Stimulated activated CD4-positive, alpha-beta T cell treated with anti-CD3 and anti-CD28 coated beads, Interleukin-2, amount 100 ng/mL, for 24 hours (primary cell): ENCODE data around the gene KLF7.

Experiments
- DNase-seq, 2 donors: peaks; one replicate each; pipeline ENCODE4 v3.0.0-alpha.2; 2020

The KLF7 gene

DNA sequence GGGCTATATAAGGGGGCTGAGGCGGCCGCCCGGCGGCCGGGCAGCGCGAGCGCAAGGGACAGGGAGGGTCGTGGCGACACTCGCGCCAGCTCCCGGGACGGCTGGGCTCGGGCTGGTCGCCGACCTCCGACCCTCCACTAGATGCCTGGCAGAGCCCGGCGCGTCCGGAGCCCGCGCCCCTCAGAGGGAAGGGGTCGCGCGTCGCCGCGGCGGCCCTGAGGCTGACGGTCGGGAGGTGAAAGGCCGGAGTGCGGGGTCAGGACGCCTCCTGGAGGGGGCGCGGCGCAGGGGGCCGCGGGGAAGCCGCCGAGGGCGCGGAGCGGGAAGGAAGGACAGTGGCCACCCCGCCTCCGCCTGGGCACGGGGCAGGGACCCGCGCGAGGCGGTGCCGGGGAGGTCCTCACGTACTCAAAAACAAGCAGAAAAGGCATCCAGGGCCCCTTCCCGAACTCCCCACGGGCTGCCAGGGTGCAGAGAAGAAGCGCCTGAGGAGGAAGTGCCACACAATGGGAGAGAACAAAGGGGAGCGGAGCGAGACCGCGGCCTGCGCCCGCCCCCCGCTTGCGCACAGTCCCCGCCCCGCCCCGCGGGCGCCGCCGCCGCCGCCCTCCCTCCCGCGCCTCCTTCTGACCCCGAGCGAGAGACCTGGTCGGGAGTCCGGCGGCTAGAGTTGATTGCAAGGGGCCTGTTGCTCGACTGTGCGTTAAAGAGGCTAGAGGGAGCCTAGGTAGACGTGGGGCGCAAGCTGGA, 776 bp upstream of the KLF7 start:
- peak; percentile 70 to 71 for DNase-seq

GRCh38 chr2:207166039-207166348, 246 bp upstream of the KLF7 start:
- DNase-seq = peak; percentile 94 to 95

GRCh38 chr2:207164006-207164831, 1.5 kb downstream of the KLF7 start:
- peak; percentile 30 to 37 for DNase-seq

- no peak for DNase-seq
Observed at GRCh38 chr2:207163756-207164005, 2.1 kb downstream of the KLF7 start.

DNA sequence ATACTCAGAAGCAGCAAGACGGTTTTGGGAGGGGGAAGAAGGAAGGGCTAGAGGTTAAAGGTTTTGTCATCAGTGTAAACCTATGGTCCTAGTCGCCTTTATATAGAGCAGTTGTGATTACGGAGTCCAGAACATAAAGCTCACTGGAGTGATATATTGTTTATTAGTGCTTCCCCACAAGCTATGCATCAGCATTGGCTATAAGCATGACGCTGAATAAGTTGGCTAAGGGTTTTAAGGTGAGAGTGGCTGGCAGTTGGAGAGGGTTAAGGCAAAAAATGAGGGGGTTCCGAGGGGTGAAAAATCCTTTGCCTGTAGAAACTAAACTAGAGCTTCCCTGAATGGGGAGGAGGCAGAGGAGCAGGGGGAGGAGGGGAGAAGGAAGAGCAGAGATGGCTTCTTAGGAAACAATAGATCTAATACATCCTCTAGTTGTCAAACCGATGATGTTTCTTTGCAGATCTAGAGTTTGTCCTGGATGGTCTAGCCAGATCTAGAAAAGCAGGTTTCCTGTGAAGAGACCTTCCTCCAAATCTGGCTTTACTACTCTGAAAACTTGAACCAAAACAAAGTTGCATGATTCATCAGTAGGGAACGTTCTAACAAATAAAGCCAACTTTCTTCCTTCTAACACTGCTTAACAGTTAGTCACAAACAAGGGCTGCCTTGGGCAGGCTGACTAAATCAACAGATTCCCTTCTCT, 2.5 kb downstream of the KLF7 start:
- DNase-seq = peak in 1 of 2 donors; percentile 48

DNA sequence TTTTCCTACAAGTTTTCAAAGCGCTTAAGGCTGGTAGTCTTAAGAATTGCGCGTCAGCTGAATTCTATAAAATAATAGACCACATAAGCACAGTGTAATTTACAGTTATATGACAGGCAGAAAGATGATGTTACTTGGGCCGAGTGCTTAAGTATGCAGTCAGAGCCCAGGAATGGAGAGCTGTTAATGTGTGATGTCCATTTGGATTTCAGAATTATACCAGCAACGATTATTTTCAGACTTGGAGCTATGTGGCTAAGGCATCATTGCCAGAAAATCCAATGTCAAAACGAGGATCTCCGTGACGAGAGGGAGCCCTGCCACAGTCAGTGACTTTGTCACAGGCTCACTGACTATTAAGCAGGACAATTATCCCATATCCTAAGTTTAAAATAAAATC, 3.4 kb downstream of the KLF7 start:
- no peak for DNase-seq

DNA sequence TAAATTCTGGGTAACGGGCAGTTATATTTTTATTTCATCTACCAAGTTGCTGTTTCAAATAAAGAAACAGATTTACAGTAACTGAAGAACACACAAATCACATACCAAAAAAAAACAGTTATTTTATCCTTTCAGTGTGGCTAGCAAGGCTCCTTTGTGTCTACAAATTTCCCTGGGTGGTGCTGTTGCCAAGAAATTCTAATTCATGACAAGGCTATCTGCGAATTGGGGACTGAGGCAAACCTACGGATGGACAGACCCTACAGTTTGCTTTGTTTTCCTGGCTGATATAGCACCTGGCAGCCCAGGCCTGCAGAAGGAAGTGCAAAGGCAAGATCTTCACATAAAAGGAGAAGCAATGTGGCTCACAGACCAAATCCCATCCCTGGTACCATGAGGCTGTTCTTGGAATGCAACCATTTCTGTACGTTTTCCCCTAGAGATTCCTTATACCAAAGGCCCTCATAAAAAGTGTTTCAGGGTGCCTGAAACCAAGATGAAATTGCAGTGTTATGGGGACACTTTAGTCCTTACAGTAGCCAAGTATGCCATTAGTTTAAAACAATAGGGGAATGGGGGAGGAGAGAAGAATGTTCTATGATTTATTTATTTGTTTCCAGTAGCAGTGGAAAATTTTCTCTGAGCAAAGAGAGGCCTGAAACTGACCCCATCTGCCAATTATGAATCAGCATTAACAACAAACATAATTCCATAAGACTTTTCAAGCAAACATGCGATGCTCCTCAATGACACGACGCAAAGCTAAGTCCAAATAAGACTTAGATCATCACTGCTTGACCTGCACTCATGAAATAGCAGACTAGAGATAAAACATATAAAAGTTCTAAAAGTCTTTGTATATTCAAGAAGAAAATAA, 4.3 kb downstream of the KLF7 start:
- no peak for DNase-seq

- no peak for DNase-seq
Observed at GRCh38 chr2:207160115-207160514, 5.6 kb downstream of the KLF7 start.

- no peak for DNase-seq
Observed at GRCh38 chr2:207159002-207159401, 6.7 kb downstream of the KLF7 start.

GRCh38 chr2:207157731-207158130, 8.0 kb downstream of the KLF7 start:
- DNase-seq = no peak

GRCh38 chr2:207157162-207157481, 8.6 kb downstream of the KLF7 start:
- no peak for DNase-seq

DNA sequence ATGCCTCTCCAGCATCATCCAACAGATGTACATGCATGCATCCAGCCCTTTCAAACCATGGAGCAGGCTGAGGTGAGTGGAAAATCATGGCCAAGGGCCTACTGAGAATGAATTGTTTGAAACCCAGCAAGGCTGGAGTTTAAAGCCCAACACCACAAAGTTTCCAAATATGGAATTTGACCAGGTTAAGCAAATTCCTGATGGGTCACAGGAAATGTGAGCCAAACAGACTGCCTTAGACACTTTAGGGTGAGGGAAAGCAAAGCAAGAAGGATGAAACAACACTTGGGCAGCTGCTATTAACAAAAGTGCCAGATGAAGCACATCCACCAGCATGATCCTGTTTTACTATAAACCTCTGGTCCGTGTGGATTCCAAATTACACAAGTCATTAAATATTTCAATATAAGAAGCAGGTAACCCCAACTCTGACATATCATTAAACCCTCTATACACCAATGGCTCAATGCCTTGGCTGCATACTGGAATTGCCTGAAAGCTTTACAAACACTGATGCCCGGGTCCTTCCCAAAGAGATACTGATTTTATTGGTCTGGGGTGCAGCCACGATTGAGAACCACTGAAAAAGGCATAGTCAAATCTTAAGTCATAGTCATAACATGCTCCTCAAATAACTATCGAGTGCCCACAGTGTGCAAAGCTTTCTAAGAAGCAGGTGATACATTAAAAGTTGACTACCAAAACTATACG, 9.1 kb downstream of the KLF7 start:
- DNase-seq = no peak

DNA sequence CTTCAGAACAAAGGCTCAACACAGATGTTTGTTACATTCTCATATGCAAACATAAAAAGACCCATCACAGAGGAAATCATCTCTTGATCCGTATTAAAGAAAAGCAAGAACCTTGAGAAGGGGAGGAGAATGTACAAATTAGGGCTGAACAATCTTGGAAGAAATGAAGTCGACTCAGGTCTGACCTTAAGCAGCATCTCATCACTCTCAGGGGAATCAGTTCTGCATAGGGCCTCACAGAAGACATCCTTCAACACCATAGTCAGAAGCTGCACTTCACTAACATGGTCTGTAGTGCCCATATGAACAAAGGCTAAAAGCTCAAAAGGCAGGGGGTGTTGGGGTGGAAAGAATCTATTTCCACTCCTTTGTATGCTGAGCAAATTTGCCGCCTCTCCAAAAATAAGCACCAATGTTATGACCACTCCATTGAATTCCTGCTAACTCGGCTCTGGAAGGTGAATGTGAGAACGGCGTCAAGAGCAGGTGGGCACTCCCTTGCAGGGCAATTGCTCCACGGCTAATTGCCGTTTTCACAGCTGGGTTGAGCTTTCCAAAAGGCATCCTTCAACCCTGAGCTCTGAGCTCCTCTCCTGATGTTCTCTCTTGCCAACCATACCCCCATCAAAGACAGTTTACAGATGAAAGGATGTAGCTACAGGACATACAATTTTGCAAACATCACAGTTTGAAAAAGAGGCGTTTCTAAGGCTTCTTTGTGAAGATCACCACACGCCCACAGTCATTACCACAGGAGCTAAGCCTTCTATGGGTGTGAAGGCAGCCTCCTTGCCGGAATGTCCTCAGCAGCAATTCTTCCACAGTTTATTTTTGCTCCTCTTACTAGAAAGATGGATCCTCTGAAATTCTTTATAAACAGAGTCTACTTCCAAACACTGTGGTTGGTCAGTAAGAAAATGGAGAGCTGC, 10.0 kb downstream of the KLF7 start:
- DNase-seq = no peak

GRCh38 chr2:207154556-207155510, 10.9 kb downstream of the KLF7 start:
- DNase-seq = no peak

- no peak for DNase-seq
Observed at GRCh38 chr2:207153266-207153975, 12.3 kb downstream of the KLF7 start.

GRCh38 chr2:207151048-207151447, 14.7 kb downstream of the KLF7 start:
- no peak for DNase-seq

- no peak for DNase-seq
Observed at GRCh38 chr2:207150284-207150683, 15.5 kb downstream of the KLF7 start.

DNA sequence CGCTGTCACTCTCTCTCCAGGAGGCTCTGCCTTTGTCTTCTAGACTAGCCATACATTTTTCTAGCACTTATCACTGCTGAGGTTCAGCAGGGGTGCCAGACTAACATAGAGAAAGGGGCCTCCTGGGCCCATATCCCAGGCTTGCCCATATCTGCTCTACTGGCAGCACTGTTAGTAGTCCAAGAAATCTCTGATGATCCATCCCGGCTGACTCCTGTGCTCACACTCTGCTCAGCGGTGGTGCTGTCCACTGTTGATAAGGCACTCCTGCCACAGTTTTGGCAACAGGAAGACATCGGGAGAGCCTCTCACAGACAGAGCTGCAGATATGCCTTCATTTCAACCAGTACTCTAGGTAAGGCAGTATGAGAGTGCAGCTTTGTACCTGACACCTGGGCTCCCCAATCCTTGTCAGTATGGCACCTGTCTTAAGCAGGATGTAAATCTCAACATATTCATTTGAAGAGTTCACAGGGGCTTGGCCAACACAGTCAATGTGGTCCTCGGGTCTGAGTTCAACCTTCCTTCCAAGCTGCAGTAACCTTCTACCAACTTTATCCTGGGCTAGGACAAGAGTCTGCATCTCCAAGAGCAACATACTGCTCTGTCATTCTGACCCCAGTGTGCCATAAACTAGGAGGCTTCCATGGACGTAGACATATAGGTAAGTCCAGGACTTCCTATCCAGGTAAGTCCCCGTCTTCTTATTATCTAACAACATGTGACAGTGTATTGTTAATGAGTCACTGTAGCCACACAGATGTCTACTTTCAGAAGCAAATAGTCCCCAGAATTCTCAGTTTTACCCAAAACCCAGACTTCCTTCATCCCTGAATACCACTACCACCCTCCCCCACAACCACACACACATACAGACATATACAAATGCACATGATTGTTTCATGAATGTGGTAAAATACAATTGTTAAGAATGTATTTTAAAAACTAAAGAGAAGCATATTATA, 16.2 kb downstream of the KLF7 start:
- peak in 1 of 2 donors; percentile 51 for DNase-seq
